ENCODE measurements around the gene R3HDM2.
A peak's percentile ranks its signal among the peaks of the same experiment; 100 is the strongest.

Gene R3HDM2

GRCh38 chr12:57239587-57240065, 191.2 kb downstream of the R3HDM2 start:
- H3K36me3 Mint-ChIP-seq = peaks cover under 1% of the 10 kb centered on the region
- peak overlapping the region; percentile 91 for H3K4me3 Mint-ChIP-seq
- peaks cover 62% of the 10 kb centered on the region for H3K4me1 Mint-ChIP-seq (ENCODE audit: low read depth)
- H3K27ac Mint-ChIP-seq = peak overlapping the region; percentile 66
- peaks cover 24% of the 10 kb centered on the region for H3K27me3 Mint-ChIP-seq
- H3K9me3 Mint-ChIP-seq (ENCODE audit: low read depth) = no peaks in the 10 kb centered on the region

- H3K4me1 Mint-ChIP-seq (ENCODE audit: low read depth) = peaks cover 64% of the 10 kb centered on the region
- H3K27me3 Mint-ChIP-seq = peaks cover 20% of the 10 kb centered on the region
- peak overlapping the region; percentile 78 for H3K27ac Mint-ChIP-seq
- no peaks in the 10 kb centered on the region for H3K9me3 Mint-ChIP-seq (ENCODE audit: low read depth)
- H3K36me3 Mint-ChIP-seq = peaks cover 7% of the 10 kb centered on the region
- peak overlapping the region; percentile 91 for H3K4me3 Mint-ChIP-seq
Measured at GRCh38 chr12:57238854-57239554, 191.8 kb downstream of the R3HDM2 start.

- Mint-ChIP-seq H3K27me3 (peaks cover 19% of the 10 kb centered on the region), H3K27ac (peak overlapping the region; percentile 78), H3K4me1 (ENCODE audit: low read depth) (peaks cover 59% of the 10 kb centered on the region), H3K4me3 (peak overlapping the region; percentile 91), H3K9me3 (ENCODE audit: low read depth) (no peaks in the 10 kb centered on the region), H3K36me3 (peaks cover 9% of the 10 kb centered on the region)
Measured at GRCh38 chr12:57237932-57238853, 192.7 kb downstream of the R3HDM2 start.

- peak overlapping the region; percentile 85 for H3K4me3 Mint-ChIP-seq
- H3K9me3 Mint-ChIP-seq (ENCODE audit: low read depth) = no peaks in the 10 kb centered on the region
- H3K4me1 Mint-ChIP-seq (ENCODE audit: low read depth) = peaks cover 58% of the 10 kb centered on the region
- H3K27ac Mint-ChIP-seq = no peak overlapping the region
- peaks cover 18% of the 10 kb centered on the region for H3K27me3 Mint-ChIP-seq
- peaks cover 9% of the 10 kb centered on the region for H3K36me3 Mint-ChIP-seq
Measured at GRCh38 chr12:57237596-57237931, 193.3 kb downstream of the R3HDM2 start.

GRCh38 chr12:57236925-57237595, 193.8 kb downstream of the R3HDM2 start:
- Mint-ChIP-seq H3K4me1 (ENCODE audit: low read depth) (peaks cover 55% of the 10 kb centered on the region), H3K27ac (no peak overlapping the region), H3K27me3 (peaks cover 16% of the 10 kb centered on the region), H3K9me3 (ENCODE audit: low read depth) (no peaks in the 10 kb centered on the region), H3K4me3 (peak overlapping the region; percentile 85), H3K36me3 (peaks cover 9% of the 10 kb centered on the region)

- Mint-ChIP-seq H3K9me3 (ENCODE audit: low read depth) (no peaks in the 10 kb centered on the region), H3K4me3 (peak overlapping the region; percentile 85)
Measured at GRCh38 chr12:57236201-57236924, 194.5 kb downstream of the R3HDM2 start.

GRCh38 chr12:57235728-57236131, 195.1 kb downstream of the R3HDM2 start:
- no peaks in the 10 kb centered on the region for H3K9me3 Mint-ChIP-seq (ENCODE audit: low read depth)
- H3K4me1 Mint-ChIP-seq (ENCODE audit: low read depth) = peaks cover 47% of the 10 kb centered on the region
- H3K36me3 Mint-ChIP-seq = peaks cover 10% of the 10 kb centered on the region
- H3K27ac Mint-ChIP-seq = no peak overlapping the region
- H3K27me3 Mint-ChIP-seq = peaks cover 14% of the 10 kb centered on the region
- no peak overlapping the region for H3K4me3 Mint-ChIP-seq

More at GRCh38 chr12:57236201-57236924, 194.5 kb downstream of the R3HDM2 start:
- H3K27me3 Mint-ChIP-seq = peaks cover 14% of the 10 kb centered on the region
- peaks cover 9% of the 10 kb centered on the region for H3K36me3 Mint-ChIP-seq
- peaks cover 50% of the 10 kb centered on the region for H3K4me1 Mint-ChIP-seq (ENCODE audit: low read depth)
- no peak overlapping the region for H3K27ac Mint-ChIP-seq

GRCh38 chr12:57235017-57235727, 195.7 kb downstream of the R3HDM2 start:
- Mint-ChIP-seq H3K27ac (no peak overlapping the region), H3K9me3 (ENCODE audit: low read depth) (no peaks in the 10 kb centered on the region), H3K4me1 (ENCODE audit: low read depth) (peaks cover 47% of the 10 kb centered on the region), H3K27me3 (peaks cover 10% of the 10 kb centered on the region), H3K36me3 (peaks cover 15% of the 10 kb centered on the region), H3K4me3 (no peak overlapping the region)

- H3K27ac Mint-ChIP-seq = no peak overlapping the region
- H3K4me1 Mint-ChIP-seq (ENCODE audit: low read depth) = peaks cover 48% of the 10 kb centered on the region
- H3K4me3 Mint-ChIP-seq = no peak overlapping the region
Measured at GRCh38 chr12:57234571-57235016, 196.2 kb downstream of the R3HDM2 start.

GRCh38 chr12:57234233-57234570, 196.6 kb downstream of the R3HDM2 start:
- H3K36me3 Mint-ChIP-seq = peaks cover 17% of the 10 kb centered on the region
- H3K27me3 Mint-ChIP-seq = peaks cover 10% of the 10 kb centered on the region
- peak overlapping the region; percentile 15 for H3K4me3 Mint-ChIP-seq
- no peak overlapping the region for H3K27ac Mint-ChIP-seq
- H3K9me3 Mint-ChIP-seq (ENCODE audit: low read depth) = no peaks in the 10 kb centered on the region
- peaks cover 47% of the 10 kb centered on the region for H3K4me1 Mint-ChIP-seq (ENCODE audit: low read depth)

More at GRCh38 chr12:57234571-57235016, 196.2 kb downstream of the R3HDM2 start:
- peaks cover 17% of the 10 kb centered on the region for H3K36me3 Mint-ChIP-seq
- H3K9me3 Mint-ChIP-seq (ENCODE audit: low read depth) = no peaks in the 10 kb centered on the region
- peaks cover 10% of the 10 kb centered on the region for H3K27me3 Mint-ChIP-seq

GRCh38 chr12:57233357-57234232, 197.2 kb downstream of the R3HDM2 start:
- H3K27me3 Mint-ChIP-seq = peaks cover 7% of the 10 kb centered on the region
- peak overlapping the region; percentile 15 for H3K4me3 Mint-ChIP-seq
- H3K4me1 Mint-ChIP-seq (ENCODE audit: low read depth) = peaks cover 48% of the 10 kb centered on the region
- peaks cover 17% of the 10 kb centered on the region for H3K36me3 Mint-ChIP-seq
- no peaks in the 10 kb centered on the region for H3K9me3 Mint-ChIP-seq (ENCODE audit: low read depth)
- no peak overlapping the region for H3K27ac Mint-ChIP-seq

GRCh38 chr12:57232156-57232756, 198.6 kb downstream of the R3HDM2 start:
- peaks cover 17% of the 10 kb centered on the region for H3K36me3 Mint-ChIP-seq
- peaks cover 5% of the 10 kb centered on the region for H3K27me3 Mint-ChIP-seq
- no peaks in the 10 kb centered on the region for H3K9me3 Mint-ChIP-seq (ENCODE audit: low read depth)
- H3K4me1 Mint-ChIP-seq (ENCODE audit: low read depth) = peaks cover 47% of the 10 kb centered on the region
- peak overlapping the region; percentile 98 for H3K4me3 Mint-ChIP-seq
- H3K27ac Mint-ChIP-seq = no peak overlapping the region

Measured in activated naive CD8-positive, alpha-beta T cell (primary cell).